ENCODE measurements around the gene NVL.
A peak's percentile ranks its signal among the peaks of the same experiment; 100 is the strongest.
"Not testable (repeated sequence)": the region's sequence is repeated elsewhere in the genome, so short reads cannot be mapped to it uniquely, and the experiment has no call there.

Gene NVL

DNA sequence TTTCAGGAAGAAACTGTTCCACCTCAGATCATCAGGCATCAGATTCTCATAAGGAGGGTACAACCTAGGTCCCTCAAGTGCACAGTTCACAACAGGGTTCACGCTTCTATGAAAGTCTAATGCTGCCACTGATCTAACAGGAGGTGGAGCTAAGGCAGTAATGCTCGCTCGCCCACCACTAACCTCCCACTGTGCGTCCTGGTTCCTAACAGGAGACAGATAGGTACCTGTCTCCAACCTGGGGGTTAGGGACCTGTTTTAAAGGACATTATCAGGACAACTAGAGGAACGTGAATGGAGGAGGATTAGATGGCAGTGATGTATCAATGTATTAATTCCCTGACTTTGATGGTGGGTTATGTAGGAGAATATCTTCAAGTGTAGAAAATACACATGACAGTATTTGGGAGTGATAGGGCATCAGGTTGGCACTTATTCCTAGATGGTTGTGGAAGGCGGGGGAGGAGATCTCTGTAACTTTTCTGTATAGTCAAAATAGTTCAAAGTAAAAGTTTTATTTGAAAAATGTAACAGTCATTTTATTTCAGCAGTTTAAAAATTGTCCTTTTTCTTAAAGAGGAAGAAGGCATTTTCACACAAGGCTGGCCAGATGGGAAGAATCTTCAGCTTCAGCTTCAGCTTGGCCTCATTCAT, 103.0 kb downstream of the NVL start:
- no peak for DNase-seq

DNA sequence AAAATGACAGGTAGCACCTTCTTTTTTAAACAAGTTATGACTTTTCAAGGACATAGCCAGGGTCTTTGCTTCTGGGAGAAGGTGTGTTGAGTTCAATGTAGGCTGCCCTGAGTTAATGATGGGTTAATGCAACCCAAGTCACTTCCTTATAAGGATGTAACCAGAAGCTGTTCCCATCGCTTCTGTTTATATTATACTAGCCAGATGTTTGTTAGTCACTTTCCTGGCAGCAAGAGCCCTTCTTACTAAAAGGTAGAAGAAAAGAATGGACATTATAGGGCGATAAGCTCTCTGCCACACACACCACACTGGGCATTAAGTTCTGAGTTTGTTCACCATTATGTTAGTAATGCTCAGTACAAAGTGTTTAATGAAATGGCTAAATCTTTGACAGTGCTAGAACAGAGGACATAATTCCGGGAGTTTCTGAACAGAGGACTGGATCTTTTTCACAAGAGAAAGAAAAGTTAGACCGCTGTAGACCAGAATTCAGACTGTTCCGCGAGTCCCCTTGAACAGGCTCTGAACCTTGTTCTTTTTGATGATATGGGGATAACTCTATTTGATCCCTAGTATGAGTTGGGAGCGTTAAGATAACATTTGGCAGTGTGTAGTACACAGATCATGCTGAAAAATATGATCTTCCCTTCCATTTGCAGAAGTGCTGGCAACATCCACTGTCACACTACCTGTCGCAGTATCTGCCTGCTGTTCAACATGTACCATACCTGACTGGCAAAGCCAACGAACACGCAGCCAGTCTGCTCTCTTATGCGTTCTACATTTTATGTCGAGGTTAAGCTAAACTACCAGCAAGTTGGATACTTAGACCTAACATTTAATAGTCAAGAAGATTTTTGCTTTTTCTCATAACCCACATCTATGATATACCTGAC, 105.9 kb downstream of the NVL start:
- DNase-seq, result no peak

DNA sequence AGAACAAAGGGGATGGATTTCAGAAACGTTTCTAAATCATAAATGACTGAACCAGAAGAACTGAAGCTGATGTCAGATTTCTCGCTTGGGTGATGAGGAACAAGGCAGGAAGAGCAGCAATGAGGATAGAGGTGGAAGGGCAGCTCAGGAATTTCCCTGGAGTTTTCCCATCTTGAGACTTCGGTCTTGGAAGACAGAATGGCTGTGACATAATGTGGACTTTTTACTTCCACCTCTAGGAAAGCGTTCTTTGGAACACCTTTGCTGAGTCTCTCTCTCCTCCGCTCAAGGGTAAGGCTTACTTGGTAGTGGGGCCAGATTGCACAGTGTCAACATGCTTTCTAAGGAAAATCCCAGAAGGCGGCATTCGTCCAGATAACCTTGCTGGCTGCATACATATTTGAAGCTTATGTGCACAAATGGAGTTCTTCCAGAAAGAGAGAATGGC, 110.3 kb downstream of the NVL start:
- DNase-seq, result no peak

DNA sequence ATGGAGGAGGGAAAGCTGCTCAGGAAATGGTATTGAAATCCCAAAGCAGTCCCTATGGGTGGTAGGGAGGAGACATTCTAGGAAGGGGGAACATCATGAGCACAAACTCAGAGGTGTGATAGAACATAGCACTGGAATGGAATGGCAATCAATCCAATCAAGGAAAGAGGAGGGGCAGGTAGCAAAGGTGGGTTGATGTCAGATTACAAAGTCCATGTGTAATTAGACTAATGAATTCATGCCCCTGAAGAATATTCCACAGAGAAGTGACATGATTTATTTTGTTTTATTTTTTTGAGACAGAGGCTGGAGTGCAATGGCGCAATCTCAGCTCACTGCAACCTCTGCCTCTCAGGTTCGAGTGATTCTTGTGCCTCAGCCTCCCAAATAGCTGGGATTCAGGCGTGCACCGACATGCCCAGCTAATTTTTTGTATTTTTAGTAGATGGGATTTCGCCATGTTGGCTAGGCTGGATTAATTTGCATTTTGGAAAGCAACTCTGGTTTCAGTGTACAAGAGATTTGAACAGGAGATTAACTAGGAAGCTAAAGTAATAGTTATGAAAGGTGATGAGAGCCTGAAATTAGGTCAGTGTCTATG, 110.9 kb downstream of the NVL start:
- DNase-seq, result no peak

DNA sequence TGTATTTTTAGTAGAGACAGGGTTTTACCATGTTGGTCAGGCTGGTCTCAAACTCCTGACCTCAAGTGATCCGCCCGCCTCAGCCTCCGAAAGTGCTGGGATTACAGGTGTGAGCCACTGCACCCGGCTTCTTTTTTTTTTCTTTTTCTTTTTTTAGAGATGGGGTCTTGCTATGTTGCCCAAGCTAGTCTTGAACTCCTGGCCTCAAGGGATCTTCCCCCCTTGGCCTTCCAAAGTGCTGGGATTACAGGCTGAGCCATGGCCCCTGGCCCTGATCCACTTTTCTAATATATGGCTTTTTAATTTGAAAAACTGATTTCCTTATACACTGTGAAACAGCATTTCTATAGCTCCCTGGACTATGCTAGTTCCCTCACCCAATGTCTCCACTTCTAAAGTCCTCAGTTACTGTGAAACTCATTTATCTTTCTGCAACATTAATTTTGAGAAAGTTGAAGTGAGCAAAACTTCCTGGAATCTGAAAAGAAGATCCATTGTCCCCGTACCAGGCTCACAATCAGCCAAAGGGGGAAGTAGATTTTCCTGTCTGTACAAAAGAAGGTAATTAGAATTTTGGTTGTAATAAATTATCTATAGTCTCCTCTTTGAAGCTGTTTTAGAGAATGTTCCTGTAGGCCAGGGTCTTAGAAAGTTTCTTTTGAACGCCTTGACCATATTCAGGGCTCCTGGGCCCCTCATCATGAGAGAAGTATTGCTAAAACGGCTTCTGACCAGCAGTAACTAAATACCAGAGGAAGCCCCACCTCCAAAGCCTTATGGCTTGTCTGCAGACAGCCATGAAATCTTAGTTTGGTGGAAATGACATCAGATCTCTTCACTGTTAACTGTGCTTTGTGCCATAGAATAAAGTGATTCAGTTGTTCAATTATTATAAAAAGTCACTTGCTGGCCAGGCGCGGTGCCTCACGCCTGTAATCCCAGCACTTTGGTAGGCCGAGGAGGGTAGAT, 112.0 kb downstream of the NVL start:
- DNase-seq, result no peak

DNA sequence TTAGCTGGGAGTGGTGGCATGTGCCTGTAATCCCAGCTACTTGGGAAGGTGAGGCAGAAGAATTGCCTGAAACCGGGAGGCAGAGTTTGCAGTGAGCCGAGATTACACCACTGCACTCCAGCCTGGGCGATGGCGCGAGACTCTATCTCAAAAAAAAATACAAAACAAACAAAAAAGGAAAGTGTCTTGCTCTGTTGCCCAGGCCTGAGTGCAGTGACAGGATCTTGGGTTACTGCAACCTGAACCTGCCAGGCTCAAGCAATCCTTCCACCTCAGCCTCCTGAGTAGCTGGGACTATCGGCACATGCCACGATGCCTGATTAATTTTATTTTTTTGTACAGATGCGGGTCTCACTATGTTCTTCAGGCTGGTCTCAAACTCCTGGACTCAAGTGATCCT, 113.6 kb downstream of the NVL start:
- DNase-seq, result no peak

DNA sequence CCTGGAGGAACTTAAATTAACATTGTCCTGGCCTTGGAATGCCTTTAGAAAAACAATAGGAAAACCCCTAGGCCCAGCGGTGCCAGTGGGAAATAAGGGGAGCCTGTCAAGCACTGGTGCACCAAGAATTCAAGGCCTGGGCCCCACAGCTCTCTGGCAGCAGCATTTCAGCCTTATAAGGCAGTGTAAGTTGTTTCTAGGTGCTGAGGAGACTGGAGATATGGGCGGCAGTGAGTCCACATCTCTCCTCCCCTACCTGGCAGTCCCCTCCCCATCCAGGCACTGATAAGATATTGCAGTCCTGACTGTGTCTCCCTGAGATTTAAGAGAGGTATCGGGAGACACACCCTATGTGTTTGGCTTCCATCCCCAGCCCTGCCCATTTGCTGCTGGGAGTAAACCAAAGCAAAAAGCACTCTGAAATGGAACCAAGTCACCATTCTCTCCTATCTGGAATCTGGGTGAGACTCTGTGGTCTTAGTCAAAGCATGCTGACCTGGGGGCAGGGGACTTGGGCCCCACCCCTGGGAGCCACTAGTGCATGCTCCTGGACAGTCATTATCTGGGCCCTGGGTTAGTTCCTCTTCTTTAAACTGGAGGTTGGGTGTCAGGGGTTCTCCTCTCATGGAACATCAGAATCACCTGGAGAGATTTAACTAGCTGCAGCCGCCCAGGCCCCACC, 116.4 kb downstream of the NVL start:
- DNase-seq, result no peak

- DNase-seq, result no peak
Measured at GRCh38 chr1:224212618-224213061, 117.3 kb downstream of the NVL start.

- peak; percentile 13 for DNase-seq
Measured at GRCh38 chr1:224211206-224211962, 118.6 kb downstream of the NVL start.

- DNase-seq, result not testable (repeated sequence)
Measured at GRCh38 chr1:224205931-224206538, 123.9 kb downstream of the NVL start.

DNA sequence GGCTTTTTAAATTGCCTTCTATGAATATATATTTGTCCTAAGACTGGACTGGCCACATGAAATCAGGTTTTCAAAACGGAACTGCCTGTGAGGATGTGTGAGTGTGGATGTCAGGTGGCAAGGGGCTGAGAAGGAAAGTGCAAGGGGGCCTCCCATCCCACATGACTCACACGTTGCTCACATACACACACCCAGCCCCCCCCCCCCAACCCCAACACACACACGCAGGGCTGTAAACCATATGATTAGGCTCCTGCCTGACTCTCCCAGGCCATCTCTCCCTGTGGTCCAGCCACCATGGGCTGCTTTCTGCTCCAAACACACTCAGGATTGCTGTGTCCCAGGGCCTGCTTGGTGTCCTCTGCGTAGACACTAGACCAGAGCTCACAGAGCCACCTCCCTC, 124.5 kb downstream of the NVL start:
- DNase-seq, result no peak

GRCh38 chr1:224203243-224204016, 126.5 kb downstream of the NVL start:
- no peak for DNase-seq

GRCh38 chr1:224201853-224202252, 128.1 kb downstream of the NVL start:
- no peak for DNase-seq

GRCh38 chr1:224201383-224201782, 128.6 kb downstream of the NVL start:
- no peak for DNase-seq

GRCh38 chr1:224199679-224200078, 130.3 kb downstream of the NVL start:
- DNase-seq, result no peak

- DNase-seq, result no peak
Measured at GRCh38 chr1:224198572-224198971, 131.4 kb downstream of the NVL start.

DNA sequence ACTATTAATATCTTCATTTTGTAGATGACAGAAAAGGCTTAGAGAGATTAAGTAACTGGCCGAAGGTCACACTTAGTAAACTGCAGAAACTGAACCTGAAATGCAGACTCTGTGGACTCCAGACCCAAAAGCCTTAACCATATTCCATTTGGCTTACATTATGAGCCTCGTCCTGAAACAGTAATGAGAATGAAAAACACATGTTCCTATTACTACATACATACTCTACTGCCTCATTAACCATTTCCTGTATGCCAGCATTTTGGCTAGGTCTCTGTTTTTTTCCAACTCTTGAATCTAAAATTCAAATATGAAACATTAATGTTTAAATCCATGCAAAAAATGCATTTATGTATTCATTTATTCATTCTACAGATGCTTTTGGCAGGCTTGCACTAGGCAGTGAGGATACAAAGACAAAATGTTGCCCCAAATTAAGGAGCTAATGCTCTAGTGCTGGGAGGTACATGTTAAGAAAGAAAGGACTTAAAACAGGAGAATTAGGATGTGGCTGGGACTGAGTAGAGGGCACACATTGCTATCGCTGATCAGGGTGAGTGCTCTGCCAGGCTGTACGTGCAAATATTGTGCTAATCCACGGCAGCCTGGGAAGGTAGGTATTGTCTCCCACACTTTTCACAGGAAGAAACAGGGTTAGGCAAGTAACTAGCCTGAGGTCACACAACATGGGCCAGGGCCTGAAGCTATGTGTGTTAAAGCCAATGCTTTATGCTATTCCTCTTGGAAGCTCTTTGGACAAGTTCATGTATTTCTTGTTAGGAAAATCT, 133.0 kb downstream of the NVL start:
- DNase-seq, result no peak

DNA sequence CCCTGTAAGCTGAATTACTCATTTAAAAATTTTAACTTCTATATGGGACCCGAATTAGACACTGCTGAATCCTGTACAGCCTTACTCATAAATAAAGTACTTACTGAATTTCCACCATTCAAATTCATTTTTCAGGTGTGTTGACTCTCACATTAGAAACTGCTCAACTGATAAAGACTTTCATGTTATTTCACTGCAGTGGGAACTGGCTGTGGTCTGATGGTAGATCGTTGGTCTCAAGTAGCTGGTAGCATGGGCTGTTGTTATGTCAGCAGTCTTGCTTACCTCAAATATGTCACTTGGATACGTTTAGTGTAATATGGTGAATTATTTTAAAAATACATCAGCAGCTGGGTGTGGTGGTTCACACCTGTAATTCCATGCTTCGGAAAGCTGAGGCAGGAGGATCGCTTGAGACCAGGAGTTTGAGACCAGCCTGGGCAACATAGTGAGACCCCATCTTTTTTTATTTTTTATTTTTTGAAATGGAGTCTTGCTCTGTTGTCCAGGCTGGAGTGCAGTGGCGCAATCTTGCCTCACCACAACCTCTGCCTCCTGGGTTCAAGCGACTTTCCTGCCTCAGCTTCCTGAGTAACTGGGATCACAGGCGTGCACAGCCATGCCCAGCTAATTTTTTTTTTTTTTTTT, 136.5 kb downstream of the NVL start:
- DNase-seq, result no peak
